ENCODE results near the gene SLC7A6.

GRCh38 chr16:68214726-68215125 is 49.6 kb upstream of the SLC7A6 start:
- TF ChIP-seq CTCF (IDR thresholded peaks at IDR 0.05) (no peak), POLR2A (IDR thresholded peaks at IDR 0.05) (no peak), POLR2AphosphoS5 (IDR thresholded peaks at IDR 0.05) (no peak)
